IMR-90 (cell line): ENCODE results near the gene CUL3. TPM values are rescaled to one million over a fixed set of nuclear protein-coding genes. Genes with fewer than 3 reads are reported as not detected.

ENCODE experiments used
- ATAC-seq: fragments of 200-7000 bp; cut with Tn5 transposase; 2 replicates; pipeline ENCODE4 v1.9.1; 2020; ENCODE audit warnings: low read depth, mild to moderate bottlenecking, moderate library complexity
- BruUV-seq: library from RNA; stranded (reverse); fragments of 400-500 nt; replicated peaks from 2 replicates; lab custom pipeline; 2021; lab: Mats Ljungman, UMichigan
- CTCF ChIA-PET: fragments of 300-600 bp; formaldehyde crosslinking; extraction: SDS; loops from one replicate; lab custom pipeline; 2021; ENCODE audit warnings: antibody characterized with exemption; lab: Yijun Ruan, JAX
- POLR2A ChIA-PET: fragments of 300-600 bp; sonication (Branson Sonifier 250); formaldehyde crosslinking; loops from one replicate; lab custom pipeline; 2022; ENCODE audit warnings: antibody characterized with exemption; ENCODE audit not compliant: unreplicated experiment; lab: Charles Lee
- DNase-seq: peaks from one replicate; pipeline ENCODE4 v3.0.0; 2013
- H2AFZ ChIP-seq: replicated peaks from 2 replicates; pipeline ENCODE3; 2013; ENCODE audit warnings: low read length, mild to moderate bottlenecking; ENCODE audit not compliant: poor library complexity
- H2AK5ac ChIP-seq: 2 replicates; pipeline ENCODE4 v1.6.1; 2013; ENCODE audit warnings: low read depth, low read length, inconsistent platforms
- H2AK9ac ChIP-seq: replicated peaks from 2 replicates; pipeline ENCODE3; 2013; ENCODE audit warnings: mild to moderate bottlenecking, low read depth, low read length, moderate library complexity; ENCODE audit not compliant: poor library complexity
- H2BK120ac ChIP-seq: 2 replicates; pipeline ENCODE4 v1.6.1; 2013; ENCODE audit warnings: low read depth, low read length, inconsistent platforms
- H2BK15ac ChIP-seq: 3 replicates; pipeline ENCODE4 v1.6.1; 2013; ENCODE audit warnings: low read depth, low read length, inconsistent platforms
- H2BK20ac ChIP-seq: 2 replicates; pipeline ENCODE4 v1.6.1; 2013; ENCODE audit warnings: low read depth, mild to moderate bottlenecking, inconsistent platforms, low read length, moderate library complexity
- H2BK5ac ChIP-seq: 2 replicates; pipeline ENCODE4 v1.6.1; 2013; ENCODE audit warnings: mild to moderate bottlenecking, low read depth, low read length, inconsistent platforms; ENCODE audit not compliant: poor library complexity, severe bottlenecking
- H3K14ac ChIP-seq: replicated peaks from 2 replicates; pipeline ENCODE4 v1.6.1; 2013; ENCODE audit warnings: low read depth, low read length, inconsistent platforms
- H3K18ac ChIP-seq: 2 replicates; pipeline ENCODE4 v1.6.1; 2013; ENCODE audit warnings: low read depth, low read length, control low read depth
- H3K23ac ChIP-seq: 2 replicates; pipeline ENCODE4 v1.6.1; 2013; ENCODE audit warnings: low read depth, low read length, inconsistent platforms
- H3K27ac ChIP-seq: 2 replicates; pipeline ENCODE4 v1.5.1; 2013; ENCODE audit warnings: mild to moderate bottlenecking, control low read depth, low read length; ENCODE audit not compliant: insufficient read depth
- H3K27me3 ChIP-seq: 2 replicates; pipeline ENCODE4 v1.6.1; 2013; ENCODE audit warnings: low read length; ENCODE audit not compliant: control insufficient read depth, insufficient read depth
- H3K36me3 ChIP-seq: 2 replicates; pipeline ENCODE4 v1.6.1; 2013; ENCODE audit warnings: low read length, mixed read lengths; ENCODE audit not compliant: control insufficient read depth, insufficient read depth
- H3K4ac ChIP-seq: 2 replicates; pipeline ENCODE4 v1.6.1; 2013; ENCODE audit warnings: low read depth, low read length, inconsistent platforms
- H3K4me1 ChIP-seq: 2 replicates; pipeline ENCODE4 v1.6.1; 2013; ENCODE audit warnings: low read length, mixed read lengths; ENCODE audit not compliant: control insufficient read depth, insufficient read depth
- H3K4me2 ChIP-seq: 2 replicates; pipeline ENCODE4 v1.6.1; 2013; ENCODE audit warnings: low read depth, mild to moderate bottlenecking, control low read depth, low read length, moderate library complexity
- H3K4me3 ChIP-seq: 2 replicates; pipeline ENCODE4 v1.5.1; 2013; ENCODE audit warnings: low read depth, mild to moderate bottlenecking, control low read depth, low read length, moderate library complexity; ENCODE audit not compliant: insufficient read depth
- H3K56ac ChIP-seq: 2 replicates; pipeline ENCODE4 v1.6.1; 2013; ENCODE audit warnings: low read length, inconsistent platforms; ENCODE audit not compliant: insufficient read depth; ENCODE audit errors: extremely low read depth
- H3K79me1 ChIP-seq, 2 experiments: 2 replicates each; pipeline ENCODE4 v1.6.1; 2013; ENCODE audit warnings: low read length in 2 of 2, inconsistent platforms in 1 of 2, low read depth in 1 of 2
- H3K9ac ChIP-seq: 2 replicates; pipeline ENCODE4 v1.6.1; 2013; ENCODE audit warnings: low read depth, low read length, control low read depth
- H3K9me1 ChIP-seq: 2 replicates; pipeline ENCODE4 v1.6.1; 2013; ENCODE audit warnings: low read length, inconsistent platforms; ENCODE audit not compliant: insufficient read depth
- H3K9me3 ChIP-seq: 2 replicates; pipeline ENCODE4 v1.6.1; 2013; ENCODE audit warnings: low read length; ENCODE audit not compliant: control insufficient read depth, insufficient read depth
- H4K20me1 ChIP-seq: 2 replicates; pipeline ENCODE4 v1.6.1; 2013; ENCODE audit warnings: low read length, inconsistent platforms; ENCODE audit not compliant: insufficient read depth
- H4K5ac ChIP-seq: 2 replicates; pipeline ENCODE4 v1.6.1; 2013; ENCODE audit warnings: mild to moderate bottlenecking, low read depth, low read length, control low read depth
- H4K8ac ChIP-seq, 2 experiments: 2 replicates each; pipeline ENCODE4 v1.6.1; 2013; ENCODE audit warnings: low read depth in 2 of 2, low read length in 2 of 2, control low read depth in 1 of 2, inconsistent platforms in 1 of 2
- H4K91ac ChIP-seq: 2 replicates; pipeline ENCODE4 v1.6.1; 2013; ENCODE audit warnings: low read depth, low read length, inconsistent platforms; ENCODE audit not compliant: insufficient read depth
- BHLHE40 ChIP-seq: fragments of 150-350 bp; IDR thresholded peaks from 2 replicates; pipeline ENCODE4 v1.6.1; 2016; ENCODE audit warnings: mild to moderate bottlenecking, low read depth, low read length
- CEBPB ChIP-seq: IDR thresholded peaks from 2 replicates; pipeline ENCODE4 v1.6.1; 2012; ENCODE audit warnings: low read depth, low read length, improper control_type of control experiment
- CHD1 ChIP-seq: IDR thresholded peaks from 2 replicates; pipeline ENCODE4 v1.6.1; 2012; ENCODE audit warnings: low read depth, low read length, improper control_type of control experiment
- MAFK ChIP-seq: IDR thresholded peaks from 2 replicates; pipeline ENCODE4 v1.6.1; 2012; ENCODE audit warnings: low read depth, low read length, improper control_type of control experiment
- MAZ ChIP-seq: IDR thresholded peaks from 2 replicates; pipeline ENCODE4 v1.6.1; 2012; ENCODE audit warnings: low read depth, mild to moderate bottlenecking, low read length, improper control_type of control experiment, moderate library complexity, borderline replicate concordance
- MXI1 ChIP-seq: IDR thresholded peaks from 2 replicates; pipeline ENCODE4 v1.6.1; 2012; ENCODE audit warnings: low read depth, mild to moderate bottlenecking, low read length, moderate library complexity, borderline replicate concordance
- NFE2L2 ChIP-seq: fragments of 150-350 bp; IDR thresholded peaks from 2 replicates; pipeline ENCODE4 v1.6.1; 2016; ENCODE audit warnings: low read depth, mild to moderate bottlenecking, low read length
- POLR2A ChIP-seq: IDR thresholded peaks from 2 replicates; pipeline ENCODE4 v1.6.1; 2012; ENCODE audit warnings: mild to moderate bottlenecking, low read depth, low read length
- RAD21 ChIP-seq: IDR thresholded peaks from 2 replicates; pipeline ENCODE4 v1.6.1; 2012; ENCODE audit warnings: low read length, improper control_type of control experiment
- RCOR1 ChIP-seq: IDR thresholded peaks from 2 replicates; pipeline ENCODE4 v1.6.1; 2012; ENCODE audit warnings: mild to moderate bottlenecking, low read length, improper control_type of control experiment; ENCODE audit not compliant: insufficient replicate concordance
- RFX5 ChIP-seq: IDR thresholded peaks from 2 replicates; pipeline ENCODE4 v1.8.0; 2012; ENCODE audit warnings: low read depth, mild to moderate bottlenecking, low read length, moderate library complexity
- SMC3 ChIP-seq: fragments of 150-350 bp; IDR thresholded peaks from 2 replicates; pipeline ENCODE4 v1.6.1; 2016; ENCODE audit warnings: low read depth, mild to moderate bottlenecking, antibody characterized with exemption, low read length, moderate library complexity
- WGBS, 2 experiments: methylation state at CpG; one replicate each; pipeline versions ENCODE4 v1.1.5 to v1.1.7; 2013; ENCODE audit warnings: missing lambda C conversion rate in 2 of 2; ENCODE audit not compliant: insufficient read length in 1 of 2; ENCODE audit errors: extremely low coverage in 2 of 2; 5-methylcytosine and 5-hydroxymethylcytosine counted together
- dilution Hi-C: fragments of 300-500 bp; cut with HindIII; formaldehyde crosslinking; loops from one replicate; pipeline ENCODE4 v1.14.3; 2018; ENCODE audit warnings: low sequenced_read_pairs; ENCODE audit not compliant: unreplicated experiment
- in situ Hi-C: fragments of 300-500 bp; cut with MboI; formaldehyde crosslinking; loops from 3 replicates; pipeline ENCODE4 v1.14.3; 2019; ENCODE audit warnings: low sequenced_read_pairs, inconsistent platforms, mixed read lengths
- intact Hi-C: fragments of 100-400 bp; cut with micrococcal nuclease; formaldehyde crosslinking; loops from 2 replicates; pipeline ENCODE4 v1.10.0; 2022
- polyA plus RNA-seq, 3 experiments: library from polyadenylated mRNA; depleted of rRNA; stranded (reverse); fragments of >200 nt; gene quantifications; 2 replicates each; pipeline ENCODE4 v1.2.3, GENCODE V29; 2012; ENCODE audit warnings: low replicate concordance in 1 of 3
- total RNA-seq: library from RNA; depleted of rRNA; stranded (reverse); fragments of >200 nt; gene quantifications from 2 replicates; pipeline ENCODE4 v1.2.3, GENCODE V29; 2012
- TF ChIP-seq, protein P1 (sequence below): fragments of 150-350 bp; IDR thresholded peaks from 2 replicates; pipeline ENCODE4 v1.6.1; 2017; ENCODE audit warnings: mild to moderate bottlenecking, antibody characterized with exemption, low read length, low read depth
- TF ChIP-seq, protein P2 (sequence below): fragments of 150-350 bp; IDR thresholded peaks from 2 replicates; pipeline ENCODE4 v1.6.1; 2016; ENCODE audit warnings: low read depth, mild to moderate bottlenecking, low read length, moderate library complexity, borderline replicate concordance
- TF ChIP-seq, protein P3 (sequence below): conservative IDR thresholded peaks from 2 replicates; pipeline ENCODE4 v1.5.1; 2012; ENCODE audit warnings: mild to moderate bottlenecking, low read depth, low read length, improper control_type of control experiment

Gene CUL3
- total and polyA plus RNA-seq, 2 of the 4 experiments (the other 2 are of a cell fraction), result 33.7 to 45.7 TPM

DNA sequence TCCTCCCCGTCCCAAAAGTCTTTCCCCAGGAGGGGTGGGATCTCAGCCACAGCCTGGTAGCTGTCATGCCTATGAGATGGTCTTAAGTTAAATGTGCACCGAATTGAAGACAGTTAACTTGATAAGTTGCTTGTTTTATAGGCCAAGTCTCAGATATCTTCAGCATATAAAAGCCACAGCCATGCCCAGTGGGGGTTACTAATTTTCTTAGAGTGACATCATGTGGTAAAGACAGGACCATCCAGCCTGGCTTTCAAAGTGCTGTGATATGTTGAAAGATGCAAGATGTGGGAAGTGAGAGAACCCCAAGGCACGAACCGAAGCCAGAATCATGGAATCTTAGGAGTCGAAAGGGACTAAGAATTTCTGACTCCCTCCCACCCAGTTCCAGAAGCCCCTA, 141.1 kb downstream of the CUL3 start:
- WGBS, 2 experiments, result no CpG with 5 or more reads among the region's 5 CpGs
- DNase-seq (no peak), ATAC-seq (no peak)
- in situ Hi-C loops (no loop called here), dilution Hi-C loops (no loop called here), intact Hi-C loops (loop anchor here (10.0 kb wide), 1 partner anchor 201 kb away; no protein-coding TSS in a partner anchor)
- no peak overlapping the region for H4K91ac ChIP-seq
- H3K9ac ChIP-seq, result no peak overlapping the region
- no peak overlapping the region for H4K8ac ChIP-seq
- CTCF ChIA-PET, result no interaction called here
- no peaks in the 10 kb centered on the region for H3K36me3 ChIP-seq
- no peaks in the 10 kb centered on the region; the same call in 1 of the 2 replicates for H3K4me1 ChIP-seq
- no peaks in the 10 kb centered on the region for H3K79me1 ChIP-seq
- no peak overlapping the region for H3K27ac ChIP-seq
- H2AFZ ChIP-seq, result no peak overlapping the region
- no peak overlapping the region for H3K23ac ChIP-seq
- no peak overlapping the region for H3K56ac ChIP-seq
- H2AK9ac ChIP-seq, result no peak overlapping the region
- no TSS peak for BruUV-seq
- H4K20me1 ChIP-seq, result no peaks in the 10 kb centered on the region
- H3K18ac ChIP-seq, result no peak overlapping the region
- no peak overlapping the region for H2BK5ac ChIP-seq
- H3K4ac ChIP-seq, result no peak overlapping the region
- H3K4me3 ChIP-seq, result no peak overlapping the region
- POLR2A ChIA-PET, result no interaction called here
- no peak overlapping the region for H4K5ac ChIP-seq
- H2BK120ac ChIP-seq, result no peak overlapping the region
- no peaks in the 10 kb centered on the region; the same call in 1 of the 2 replicates for H3K27me3 ChIP-seq
- H2BK15ac ChIP-seq, result no peak overlapping the region
- no peaks in the 10 kb centered on the region for H3K9me3 ChIP-seq
- no peak overlapping the region for H3K4me2 ChIP-seq
- H3K14ac ChIP-seq, result no peak overlapping the region
- no peak overlapping the region for H2AK5ac ChIP-seq
- no peak for TF ChIP-seq RAD21
- TF ChIP-seq, protein P1, sequence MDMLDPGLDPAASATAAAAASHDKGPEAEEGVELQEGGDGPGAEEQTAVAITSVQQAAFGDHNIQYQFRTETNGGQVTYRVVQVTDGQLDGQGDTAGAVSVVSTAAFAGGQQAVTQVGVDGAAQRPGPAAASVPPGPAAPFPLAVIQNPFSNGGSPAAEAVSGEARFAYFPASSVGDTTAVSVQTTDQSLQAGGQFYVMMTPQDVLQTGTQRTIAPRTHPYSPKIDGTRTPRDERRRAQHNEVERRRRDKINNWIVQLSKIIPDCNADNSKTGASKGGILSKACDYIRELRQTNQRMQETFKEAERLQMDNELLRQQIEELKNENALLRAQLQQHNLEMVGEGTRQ, result no peak
- TF ChIP-seq RCOR1, result no peak
- TF ChIP-seq CHD1, result no peak
- no peak for TF ChIP-seq POLR2A
- no peak for TF ChIP-seq BHLHE40
- no peak for TF ChIP-seq SMC3
- TF ChIP-seq MXI1, result no peak
- TF ChIP-seq, protein P2, sequence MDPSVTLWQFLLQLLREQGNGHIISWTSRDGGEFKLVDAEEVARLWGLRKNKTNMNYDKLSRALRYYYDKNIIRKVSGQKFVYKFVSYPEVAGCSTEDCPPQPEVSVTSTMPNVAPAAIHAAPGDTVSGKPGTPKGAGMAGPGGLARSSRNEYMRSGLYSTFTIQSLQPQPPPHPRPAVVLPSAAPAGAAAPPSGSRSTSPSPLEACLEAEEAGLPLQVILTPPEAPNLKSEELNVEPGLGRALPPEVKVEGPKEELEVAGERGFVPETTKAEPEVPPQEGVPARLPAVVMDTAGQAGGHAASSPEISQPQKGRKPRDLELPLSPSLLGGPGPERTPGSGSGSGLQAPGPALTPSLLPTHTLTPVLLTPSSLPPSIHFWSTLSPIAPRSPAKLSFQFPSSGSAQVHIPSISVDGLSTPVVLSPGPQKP, result no peak
- TF ChIP-seq, protein P3, sequence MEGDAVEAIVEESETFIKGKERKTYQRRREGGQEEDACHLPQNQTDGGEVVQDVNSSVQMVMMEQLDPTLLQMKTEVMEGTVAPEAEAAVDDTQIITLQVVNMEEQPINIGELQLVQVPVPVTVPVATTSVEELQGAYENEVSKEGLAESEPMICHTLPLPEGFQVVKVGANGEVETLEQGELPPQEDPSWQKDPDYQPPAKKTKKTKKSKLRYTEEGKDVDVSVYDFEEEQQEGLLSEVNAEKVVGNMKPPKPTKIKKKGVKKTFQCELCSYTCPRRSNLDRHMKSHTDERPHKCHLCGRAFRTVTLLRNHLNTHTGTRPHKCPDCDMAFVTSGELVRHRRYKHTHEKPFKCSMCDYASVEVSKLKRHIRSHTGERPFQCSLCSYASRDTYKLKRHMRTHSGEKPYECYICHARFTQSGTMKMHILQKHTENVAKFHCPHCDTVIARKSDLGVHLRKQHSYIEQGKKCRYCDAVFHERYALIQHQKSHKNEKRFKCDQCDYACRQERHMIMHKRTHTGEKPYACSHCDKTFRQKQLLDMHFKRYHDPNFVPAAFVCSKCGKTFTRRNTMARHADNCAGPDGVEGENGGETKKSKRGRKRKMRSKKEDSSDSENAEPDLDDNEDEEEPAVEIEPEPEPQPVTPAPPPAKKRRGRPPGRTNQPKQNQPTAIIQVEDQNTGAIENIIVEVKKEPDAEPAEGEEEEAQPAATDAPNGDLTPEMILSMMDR, result no peak
- no peak for TF ChIP-seq NFE2L2
- TF ChIP-seq MAFK, result no peak
- TF ChIP-seq MAZ, result no peak
- TF ChIP-seq CEBPB, result no peak
- no peak for TF ChIP-seq RFX5
- no peaks in the 10 kb centered on the region for H3K9me1 ChIP-seq
- no peak overlapping the region for H2BK20ac ChIP-seq
